Measurements from ENCODE around the gene CHERP. TPM values are rescaled to one million over a fixed set of nuclear protein-coding genes. Genes with fewer than 3 reads are reported as not detected.
A peak's percentile ranks its signal among the peaks of the same experiment; 100 is the strongest.

The CHERP gene
- total RNA-seq, 1 experiment from 2014 or later, result 101 TPM

- WGBS (ENCODE audit: extremely low coverage, insufficient read length, low lambda C conversion rate), result no CpG with 5 or more reads among the region's 16 CpGs
Observed at GRCh38 chr19:16496613-16496983, 45.6 kb downstream of the CHERP start.

More at GRCh38 chr19:16496613-16496983, 45.6 kb downstream of the CHERP start:
- Histone ChIP-seq H3K18ac (ENCODE audit: insufficient read length, low read depth, low read length) (no peak overlapping the region), H2BK120ac (ENCODE audit: low read depth, low read length, poor library complexity, severe bottlenecking) (no peak overlapping the region), H3K79me1 (ENCODE audit: insufficient read depth, low read depth, low read length, poor library complexity, severe bottlenecking) (no peaks in the 10 kb centered on the region), H3K56ac (ENCODE audit: insufficient read length, low read depth, low read length) (no peak overlapping the region), H3K23ac (ENCODE audit: insufficient read length, low read depth, low read length) (no peak overlapping the region), H3K27ac (ENCODE audit: insufficient read length, low read depth, low read length) (no peak overlapping the region), H3K4me2 (ENCODE audit: insufficient read depth, insufficient read length, low read length) (peak overlapping the region; percentile 10), H3K4ac (ENCODE audit: low read depth, low read length) (no peak overlapping the region), H3K14ac (ENCODE audit: insufficient read depth, low read length) (no peak overlapping the region), H3K4me1 (ENCODE audit: insufficient read depth, low read length) (no peaks in the 10 kb centered on the region), H4K8ac (replicated peaks; ENCODE audit: insufficient read length, low read depth, low read length) (no peak overlapping the region), H2AK5ac (ENCODE audit: insufficient read length, low read length) (no peak overlapping the region), H4K91ac (ENCODE audit: insufficient read length, low read depth, low read length) (no peak overlapping the region), H3K9ac (ENCODE audit: extremely low read depth, insufficient read length, low read length) (no peak overlapping the region), H2BK20ac (ENCODE audit: low read depth, low read length, poor library complexity, severe bottlenecking) (no peak overlapping the region), H3K79me2 (ENCODE audit: insufficient read depth, low read length) (no peaks in the 10 kb centered on the region), H4K20me1 (ENCODE audit: control insufficient read depth, insufficient read depth, insufficient read length) (no peaks in the 10 kb centered on the region), H3T11ph (ENCODE audit: low read length) (no peak overlapping the region), H2AFZ (ENCODE audit: low read length) (no peak overlapping the region), H2BK15ac (ENCODE audit: low read depth, low read length) (no peak overlapping the region), H4K5ac (ENCODE audit: insufficient read length, low read depth, low read length) (no peak overlapping the region), H3K9me3 (ENCODE audit: control insufficient read depth, low read depth, low read length) (no peaks in the 10 kb centered on the region), H3K23me2 (ENCODE audit: insufficient read length, low read depth, low read length, poor library complexity, severe bottlenecking) (peaks cover 3% of the 10 kb centered on the region), H3K27me3 (ENCODE audit: insufficient read depth, low read length) (no peaks in the 10 kb centered on the region), H2BK12ac (ENCODE audit: insufficient read length, low read depth, low read length) (no peak overlapping the region), H2BK5ac (ENCODE audit: insufficient read length, low read length) (no peak overlapping the region)
- H3K9me3 Mint-ChIP-seq, result no peaks in the 10 kb centered on the region
- DNase-seq, result no peak
- H3K4me1 Mint-ChIP-seq, result peaks cover 5 to 16% of the 10 kb centered on the region in 2 experiments
- H3K27ac Mint-ChIP-seq, result peak overlapping the region in 2 of 3 experiments; percentile 89 to 95; a peak in 4 of 7 replicates
- peaks cover 5 to 8% (median 6%) of the 10 kb centered on the region in 3 experiments; a peak in 5 of 7 replicates for H3K36me3 Mint-ChIP-seq (ENCODE audit: insufficient read depth in 1 of 3, low read depth in 3 of 3)
- H3K4me3 Mint-ChIP-seq, result peak overlapping the region; percentile 89 to 94
- no peaks in the 10 kb centered on the region for H3K27me3 Mint-ChIP-seq (ENCODE audit: low read depth)
- TF ChIP-seq CTCF (conservative IDR thresholded peaks at IDR 0.05), result no peak

Measured in H9 (cell line).